Measurements from ENCODE around the gene ATP2A3. TPM values are rescaled to one million over a fixed set of nuclear protein-coding genes. Genes with fewer than 3 reads are reported as not detected.
"Not testable (repeated sequence)": the region's sequence is repeated elsewhere in the genome, so short reads cannot be mapped to it uniquely, and the experiment has no call there.

The ATP2A3 gene
- total RNA-seq, 4 donors from 2014 or later: 8.5 to 60.7 (median 36.4) TPM

- no peak for DNase-seq (ENCODE audit: low spot score in 2 of 2)
- intact Hi-C loops (cut with DNase I; ENCODE audit: low total_unique reads): no loop called here
- H3K4me3 ChIP-seq (ENCODE audit: low read depth, poor library complexity, severe bottlenecking): no peak overlapping the region
- TF ChIP-seq CTCF (IDR thresholded peaks at IDR 0.05) (no peak), POLR2A (IDR thresholded peaks at IDR 0.05) (no peak)
- WGBS, 2 donors: 81 to 90% methylated on average over 1 of the region's 1 CpG
These were observed 30.0 kb upstream of the ATP2A3 start for GRCh38 chr17:3994221-3994576.

- DNase-seq (ENCODE audit: low spot score in 2 of 2): no peak
- H3K4me3 ChIP-seq (ENCODE audit: low read depth, poor library complexity, severe bottlenecking): no peak overlapping the region
- 81 to 87% methylated on average over 8 of the region's 8 CpGs for WGBS, 2 donors
- intact Hi-C loops (cut with DNase I; ENCODE audit: low total_unique reads): no loop called here
- TF ChIP-seq POLR2A (IDR thresholded peaks at IDR 0.05): no peak
- TF ChIP-seq CTCF (IDR thresholded peaks at IDR 0.05): no peak
These were observed 29.4 kb upstream of the ATP2A3 start for GRCh38 chr17:3993493-3994220.

GRCh38 chr17:3992370-3992769 is 28.1 kb upstream of the ATP2A3 start:
- no peak for TF ChIP-seq CTCF (IDR thresholded peaks at IDR 0.05)
- no peak for TF ChIP-seq POLR2A (IDR thresholded peaks at IDR 0.05)
- WGBS, 2 donors: 81 to 82% methylated on average over 5 of the region's 5 CpGs
- intact Hi-C loops (cut with DNase I; ENCODE audit: low total_unique reads): no loop called here
- no peak for DNase-seq (ENCODE audit: low spot score in 2 of 2)
- no peak overlapping the region for H3K4me3 ChIP-seq (ENCODE audit: low read depth, poor library complexity, severe bottlenecking)

GRCh38 chr17:3991699-3992098 is 27.5 kb upstream of the ATP2A3 start:
- intact Hi-C loops (cut with DNase I; ENCODE audit: low total_unique reads); H3K4me3 ChIP-seq (ENCODE audit: low read depth, poor library complexity, severe bottlenecking); DNase-seq (ENCODE audit: low spot score in 2 of 2): not testable (repeated sequence)
- 71 to 80% methylated on average over 3 of the region's 3 CpGs for WGBS, 2 donors

GRCh38 chr17:3990386-3991127 is 26.3 kb upstream of the ATP2A3 start:
- TF ChIP-seq CTCF (IDR thresholded peaks at IDR 0.05) (no peak), POLR2A (IDR thresholded peaks at IDR 0.05) (no peak)
- DNase-seq (ENCODE audit: low spot score in 2 of 2): no peak
- WGBS, 2 donors: 70 to 78% methylated on average over 12 of the region's 12 CpGs
- intact Hi-C loops (cut with DNase I; ENCODE audit: low total_unique reads): no loop called here
- H3K4me3 ChIP-seq (ENCODE audit: low read depth, poor library complexity, severe bottlenecking): no peak overlapping the region

GRCh38 chr17:3989041-3989886 is 25.0 kb upstream of the ATP2A3 start:
- DNase-seq (ENCODE audit: low spot score in 2 of 2): no peak
- 88 to 90% methylated on average over 24 of the region's 24 CpGs for WGBS, 2 donors
- TF ChIP-seq CTCF (IDR thresholded peaks at IDR 0.05) (no peak), POLR2A (IDR thresholded peaks at IDR 0.05) (no peak)
- intact Hi-C loops (cut with DNase I; ENCODE audit: low total_unique reads): no loop called here
- no peak overlapping the region for H3K4me3 ChIP-seq (ENCODE audit: low read depth, poor library complexity, severe bottlenecking)
